Neural progenitor cell (in vitro differentiated cells): Measurements from ENCODE around the gene KCP. TPM values are rescaled to one million over a fixed set of nuclear protein-coding genes. Genes with fewer than 3 reads are reported as not detected.
A peak's percentile ranks its signal among the peaks of the same experiment; 100 is the strongest.

Experiments
- DNase-seq: peaks from one replicate; pipeline ENCODE4 v3.0.0-alpha.2; 2016; ENCODE audit warnings: low spot score
- H2AFZ ChIP-seq: fragments of 200-600 bp; sonication (generic); replicated peaks from 2 replicates; pipeline ENCODE4 v1.6.1; 2016; ENCODE audit warnings: antibody characterized with exemption
- H3F3A ChIP-seq: fragments of 200-600 bp; sonication (generic); 2 replicates; pipeline ENCODE4 v1.6.1; 2016; ENCODE audit warnings: antibody characterized with exemption, low read depth
- H3K27ac ChIP-seq: fragments of 200-600 bp; sonication (generic); 2 replicates; pipeline ENCODE4 v1.5.1; 2016; ENCODE audit warnings: mild to moderate bottlenecking
- H3K27me3 ChIP-seq: fragments of 200-600 bp; sonication (generic); 2 replicates; pipeline ENCODE4 v1.6.1; 2016; ENCODE audit warnings: mild to moderate bottlenecking, moderate library complexity
- H3K36me3 ChIP-seq: fragments of 200-600 bp; sonication (generic); 2 replicates; pipeline ENCODE4 v1.5.1; 2016
- H3K4me1 ChIP-seq: fragments of 200-600 bp; sonication (generic); 2 replicates; pipeline ENCODE4 v1.6.1; 2016; ENCODE audit warnings: mixed run types
- H3K4me2 ChIP-seq: fragments of 200-600 bp; sonication (generic); 2 replicates; pipeline ENCODE4 v1.6.1; 2016
- H3K4me3 ChIP-seq: fragments of 200-600 bp; sonication (generic); 2 replicates; pipeline ENCODE4 v1.5.1; 2016
- H3K79me2 ChIP-seq: fragments of 200-600 bp; sonication (generic); 2 replicates; pipeline ENCODE4 v1.6.1; 2016; ENCODE audit warnings: low read depth
- H3K9ac ChIP-seq: fragments of 200-600 bp; sonication (generic); 2 replicates; pipeline ENCODE4 v1.6.1; 2016
- H3K9me3 ChIP-seq: fragments of 200-600 bp; sonication (generic); 2 replicates; pipeline ENCODE4 v1.5.1; 2016; ENCODE audit warnings: low read depth
- H4K20me1 ChIP-seq: fragments of 200-600 bp; sonication (generic); 2 replicates; pipeline ENCODE4 v1.6.1; 2016; ENCODE audit warnings: low read depth
- H3K27ac Mint-ChIP-seq: 3 replicates; pipeline ENCODE4 v1.8.0; 2021; ENCODE audit warnings: mixed read lengths
- H3K27me3 Mint-ChIP-seq: 2 replicates; pipeline ENCODE4 v1.8.0; 2022; ENCODE audit warnings: low read depth, mild to moderate bottlenecking, inconsistent platforms, moderate library complexity, mixed read lengths; ENCODE audit not compliant: insufficient read depth
- H3K36me3 Mint-ChIP-seq: 3 replicates; pipeline ENCODE4 v1.8.0; 2021; ENCODE audit warnings: mixed read lengths
- H3K4me1 Mint-ChIP-seq: 3 replicates; pipeline ENCODE4 v1.8.0; 2021; ENCODE audit warnings: mixed read lengths
- H3K4me3 Mint-ChIP-seq: 3 replicates; pipeline ENCODE4 v1.8.0; 2021; ENCODE audit warnings: mild to moderate bottlenecking, moderate library complexity, mixed read lengths
- H3K9me3 Mint-ChIP-seq: 3 replicates; pipeline ENCODE4 v1.8.0; 2020; ENCODE audit warnings: mixed read lengths
- CTCF ChIP-seq: fragments of 200-600 bp; sonication (generic); IDR thresholded peaks from 2 replicates; pipeline ENCODE4 v1.5.1; 2017; ENCODE audit warnings: antibody characterized with exemption, mild to moderate bottlenecking
- EZH2 ChIP-seq: fragments of 200-600 bp; sonication (generic); IDR thresholded peaks from 2 replicates; pipeline ENCODE4 v1.6.1; 2017; ENCODE audit warnings: antibody characterized with exemption, mild to moderate bottlenecking, moderate library complexity
- EZH2phosphoT487 ChIP-seq: fragments of 200-600 bp; sonication (generic); IDR thresholded peaks from 2 replicates; pipeline ENCODE4 v1.6.1; 2017; ENCODE audit warnings: antibody characterized with exemption
- total RNA-seq: library from RNA; depleted of rRNA; stranded (reverse); fragments of >200 nt; gene quantifications from 2 replicates; pipeline ENCODE4 v1.2.3, GENCODE V29; 2015; ENCODE audit warnings: low replicate concordance

KCP gene
- total RNA-seq, 1 donor from 2014 or later, result 0.06 TPM

- no peaks in the 10 kb centered on the region for H3K27me3 Mint-ChIP-seq
- no peak for TF ChIP-seq EZH2phosphoT487
- no peak for TF ChIP-seq EZH2
- no peak for TF ChIP-seq CTCF
- no peak overlapping the region for H3K9ac ChIP-seq
- no peaks in the 10 kb centered on the region for H3K27me3 ChIP-seq
- H3K27ac ChIP-seq, result no peak overlapping the region
- DNase-seq, result no peak
- H3K36me3 ChIP-seq, result no peaks in the 10 kb centered on the region
- H3K4me3 ChIP-seq, result no peak overlapping the region
- no peaks in the 10 kb centered on the region for H3K36me3 Mint-ChIP-seq
- H3F3A ChIP-seq, result no peaks in the 10 kb centered on the region
- H3K4me3 Mint-ChIP-seq, result peak overlapping the region; percentile 38
- H3K9me3 Mint-ChIP-seq, result no peaks in the 10 kb centered on the region
- H2AFZ ChIP-seq, result no peak overlapping the region
- no peak overlapping the region for H3K27ac Mint-ChIP-seq
- no peaks in the 10 kb centered on the region for H3K9me3 ChIP-seq
- no peaks in the 10 kb centered on the region for H4K20me1 ChIP-seq
- H3K4me1 ChIP-seq, result no peaks in the 10 kb centered on the region
- H3K4me1 Mint-ChIP-seq, result peaks cover 1% of the 10 kb centered on the region
- H3K79me2 ChIP-seq, result no peaks in the 10 kb centered on the region
- no peak overlapping the region for H3K4me2 ChIP-seq
Measured at GRCh38 chr7:128928159-128928813, 17.8 kb upstream of the KCP start.

DNA sequence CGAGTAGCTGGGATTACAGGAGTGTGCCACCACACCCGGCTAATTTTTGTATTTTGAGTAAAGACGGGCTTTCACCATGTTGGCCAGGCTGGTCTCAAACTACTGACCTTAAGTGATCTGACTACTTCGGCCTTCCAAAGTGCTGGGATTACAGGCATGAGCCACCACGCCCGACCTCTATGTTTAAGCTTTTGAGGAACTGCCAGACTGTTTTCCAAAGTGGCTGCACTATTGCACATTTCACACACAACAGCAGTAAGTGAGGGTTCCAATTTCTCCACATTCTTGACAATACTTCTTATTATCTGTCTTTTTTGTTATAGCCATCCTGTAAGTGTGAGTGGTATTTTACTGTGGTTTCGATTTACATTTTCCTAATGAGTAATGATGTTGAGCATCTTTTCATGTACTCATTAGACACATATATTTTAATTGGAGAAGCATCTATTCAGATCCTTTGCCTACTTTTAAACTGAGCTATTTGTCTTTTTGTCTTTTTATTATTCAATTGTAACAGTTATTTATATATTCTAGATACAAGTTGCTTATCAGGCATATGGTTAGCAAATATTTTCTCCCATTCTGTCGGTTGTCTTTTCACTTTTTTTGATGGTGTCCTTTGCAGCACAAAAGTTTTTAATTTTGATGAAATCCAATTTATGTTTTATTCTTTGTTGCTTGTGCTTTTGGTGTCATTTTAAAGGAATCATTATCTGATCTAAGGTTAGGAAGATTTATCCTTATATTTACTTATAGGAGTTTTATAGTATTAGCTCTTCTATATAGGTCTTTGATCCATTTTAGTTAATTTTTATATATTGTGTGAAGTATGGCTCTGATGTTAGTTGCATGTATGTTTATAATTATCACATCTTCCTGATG is 14.4 kb upstream of the KCP start:
- no peaks in the 10 kb centered on the region for H3K27me3 ChIP-seq

DNA sequence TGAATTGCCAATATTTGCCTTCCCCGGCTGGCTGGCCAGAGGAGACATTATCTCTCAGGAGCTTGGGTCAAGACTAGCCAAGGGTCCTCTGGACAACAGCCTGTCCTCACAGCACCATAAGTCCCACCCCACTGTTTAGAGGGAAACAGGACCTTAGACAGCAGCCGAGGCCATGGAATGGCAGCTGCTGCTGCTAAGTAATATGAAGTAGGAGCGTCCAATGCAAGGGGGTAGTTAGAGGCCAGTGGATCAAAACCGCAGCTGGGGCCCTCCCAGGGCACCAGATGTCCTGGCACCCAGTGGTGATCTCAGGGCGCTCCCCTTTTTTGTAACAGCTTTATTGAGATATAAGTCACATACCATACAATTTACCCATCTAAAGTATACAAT is 12.9 kb upstream of the KCP start:
- TF ChIP-seq EZH2 (no peak), EZH2phosphoT487 (no peak), CTCF (no peak)
- Histone ChIP-seq H4K20me1 (no peaks in the 10 kb centered on the region), H3K4me1 (peaks cover 23% of the 10 kb centered on the region), H3K9ac (no peak overlapping the region), H3K4me2 (no peak overlapping the region), H2AFZ (no peak overlapping the region), H3K4me3 (no peak overlapping the region), H3K27ac (no peak overlapping the region), H3K79me2 (no peaks in the 10 kb centered on the region), H3K27me3 (peaks cover 10% of the 10 kb centered on the region), H3K9me3 (no peaks in the 10 kb centered on the region), H3K36me3 (no peaks in the 10 kb centered on the region), H3F3A (peaks cover 13% of the 10 kb centered on the region)
- no peaks in the 10 kb centered on the region for H3K36me3 Mint-ChIP-seq
- peaks cover 24% of the 10 kb centered on the region for H3K4me1 Mint-ChIP-seq
- peaks cover 4% of the 10 kb centered on the region for H3K27me3 Mint-ChIP-seq
- no peak overlapping the region for H3K4me3 Mint-ChIP-seq
- DNase-seq, result no peak
- peaks cover 3% of the 10 kb centered on the region for H3K9me3 Mint-ChIP-seq
- H3K27ac Mint-ChIP-seq, result peak overlapping the region; percentile 54

More for the DNA sequence above, 14.4 kb upstream of the KCP start:
- Mint-ChIP-seq H3K27me3 (peaks cover 4% of the 10 kb centered on the region), H3K4me3 (no peak overlapping the region), H3K36me3 (no peaks in the 10 kb centered on the region), H3K4me1 (peaks cover 17% of the 10 kb centered on the region), H3K27ac (no peak overlapping the region), H3K9me3 (no peaks in the 10 kb centered on the region)
- Histone ChIP-seq H3K36me3 (no peaks in the 10 kb centered on the region), H3K9ac (no peak overlapping the region), H3K27ac (no peak overlapping the region), H3K4me3 (no peak overlapping the region), H3F3A (peaks cover 13% of the 10 kb centered on the region), H3K4me1 (peaks cover 14% of the 10 kb centered on the region), H2AFZ (no peak overlapping the region), H4K20me1 (no peaks in the 10 kb centered on the region), H3K4me2 (no peak overlapping the region), H3K9me3 (no peaks in the 10 kb centered on the region), H3K79me2 (no peaks in the 10 kb centered on the region)
- DNase-seq, result no peak
- no peak for TF ChIP-seq CTCF
